NCI-H345 treated with DMSO at 0.1 percent for 48 hours (cell line): Measurements from ENCODE around the gene TMEM44.
A peak's percentile ranks its signal among the peaks of the same experiment; 100 is the strongest.

Source experiments
- DNase-seq: peaks from one replicate; lab custom pipeline; 2025; ENCODE audit not compliant: unreplicated experiment; lab: John Stamatoyannopoulos, UW

Gene TMEM44

GRCh38 chr3:194582196-194582905 is 50.9 kb downstream of the TMEM44 start:
- DNase-seq = no peak

DNA sequence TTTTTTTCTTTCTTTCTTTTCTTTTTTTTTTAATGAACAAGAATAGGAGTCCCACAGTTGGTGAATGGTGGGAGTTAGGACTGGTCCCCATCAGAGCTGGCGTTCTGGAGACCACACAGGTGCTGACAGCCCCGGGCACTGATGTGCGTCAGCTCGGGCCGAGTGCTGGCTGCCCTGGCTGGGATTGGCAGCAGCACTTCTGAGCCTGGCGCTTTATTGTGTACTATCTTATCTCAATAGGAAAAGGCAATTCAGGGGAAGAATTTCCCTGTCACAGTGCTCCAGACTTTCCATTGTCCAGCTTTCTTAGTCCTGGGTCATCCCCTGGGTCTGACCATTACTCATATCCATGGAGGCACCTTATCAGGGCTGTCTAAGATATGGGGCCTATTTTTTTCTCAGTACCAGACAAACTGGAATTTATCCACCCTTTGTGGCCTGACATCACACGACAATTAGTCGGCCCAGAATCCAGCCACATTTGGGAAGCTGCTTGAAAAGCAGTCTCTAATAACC is 54.1 kb downstream of the TMEM44 start:
- no peak for DNase-seq

DNA sequence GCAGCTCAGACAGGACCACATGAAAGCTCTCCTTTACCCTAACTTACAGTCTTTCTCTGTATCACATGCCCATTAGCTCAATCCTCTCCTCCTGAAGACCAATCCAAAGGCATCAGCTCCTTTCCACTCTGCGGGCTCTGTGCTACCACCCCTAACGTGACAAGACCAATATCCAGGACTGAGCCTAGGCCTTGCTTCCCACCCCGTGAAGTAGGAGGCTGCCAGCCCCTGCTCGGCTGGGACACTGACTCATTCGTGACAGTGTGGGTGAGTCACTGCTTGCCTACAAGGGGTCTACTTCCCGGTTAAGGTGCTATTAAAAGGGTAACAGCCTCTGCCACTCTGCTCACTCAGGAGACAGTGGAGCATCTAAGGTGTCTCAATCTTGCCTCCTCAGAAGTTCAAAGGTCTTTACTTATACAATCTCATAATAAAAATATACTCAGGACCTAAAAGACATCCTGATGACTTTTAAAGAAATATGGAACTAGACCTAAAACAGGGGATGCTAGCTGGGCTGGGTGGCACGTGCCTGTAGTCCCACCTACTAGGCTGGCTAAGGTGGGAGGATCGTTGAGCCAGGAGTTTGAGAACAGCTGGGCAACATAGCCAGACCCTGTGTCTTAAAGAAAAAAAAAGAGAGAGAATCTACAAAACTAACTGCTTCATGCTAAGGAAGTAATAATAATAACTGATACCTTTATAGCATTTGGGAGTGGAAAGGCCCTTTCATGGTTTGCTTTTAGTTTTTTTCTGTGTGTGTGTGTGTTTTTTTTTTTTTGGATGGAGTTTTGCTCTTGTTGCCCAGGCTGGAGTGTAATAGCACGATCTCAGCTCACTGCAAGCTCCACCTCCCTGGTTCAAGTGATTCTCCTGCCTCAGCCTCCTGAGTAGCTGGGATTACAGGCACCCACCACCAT is 55.0 kb downstream of the TMEM44 start:
- no peak for DNase-seq

DNA sequence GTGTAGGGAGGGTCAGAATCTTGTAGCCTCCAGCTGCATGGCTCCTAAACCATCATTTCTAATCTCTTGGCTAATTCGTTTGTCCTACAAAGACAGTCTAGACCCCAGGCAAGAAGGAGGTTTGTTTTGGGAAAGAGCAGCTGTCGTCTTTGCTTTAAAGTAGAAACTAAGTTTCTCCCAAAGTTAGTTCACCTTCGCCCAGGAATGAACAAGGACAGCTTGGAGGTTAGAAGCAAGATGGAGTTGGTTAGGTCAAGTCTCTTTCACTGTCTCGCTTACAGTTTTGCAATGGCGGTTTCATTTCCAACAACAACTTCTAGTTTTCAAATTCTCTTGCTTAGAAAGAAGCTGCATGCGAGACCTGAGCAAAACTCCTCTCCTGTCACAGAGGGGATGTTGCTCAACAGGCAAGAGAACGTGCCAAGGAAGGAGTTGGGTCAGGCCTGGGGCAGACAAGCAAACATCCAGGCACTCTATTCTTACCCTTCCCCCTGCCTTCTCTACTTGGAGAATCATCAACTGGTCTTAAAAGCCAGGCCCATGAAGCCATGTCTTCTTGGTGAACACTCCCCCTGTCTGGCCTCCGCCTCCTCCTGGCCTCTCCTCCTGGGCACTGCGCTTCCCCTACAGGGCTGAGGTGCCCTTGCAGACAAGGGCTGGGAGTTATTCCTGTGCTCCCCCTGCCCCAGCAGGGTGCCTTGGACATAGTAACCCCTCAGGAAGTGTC is 57.6 kb downstream of the TMEM44 start:
- DNase-seq = no peak

DNA sequence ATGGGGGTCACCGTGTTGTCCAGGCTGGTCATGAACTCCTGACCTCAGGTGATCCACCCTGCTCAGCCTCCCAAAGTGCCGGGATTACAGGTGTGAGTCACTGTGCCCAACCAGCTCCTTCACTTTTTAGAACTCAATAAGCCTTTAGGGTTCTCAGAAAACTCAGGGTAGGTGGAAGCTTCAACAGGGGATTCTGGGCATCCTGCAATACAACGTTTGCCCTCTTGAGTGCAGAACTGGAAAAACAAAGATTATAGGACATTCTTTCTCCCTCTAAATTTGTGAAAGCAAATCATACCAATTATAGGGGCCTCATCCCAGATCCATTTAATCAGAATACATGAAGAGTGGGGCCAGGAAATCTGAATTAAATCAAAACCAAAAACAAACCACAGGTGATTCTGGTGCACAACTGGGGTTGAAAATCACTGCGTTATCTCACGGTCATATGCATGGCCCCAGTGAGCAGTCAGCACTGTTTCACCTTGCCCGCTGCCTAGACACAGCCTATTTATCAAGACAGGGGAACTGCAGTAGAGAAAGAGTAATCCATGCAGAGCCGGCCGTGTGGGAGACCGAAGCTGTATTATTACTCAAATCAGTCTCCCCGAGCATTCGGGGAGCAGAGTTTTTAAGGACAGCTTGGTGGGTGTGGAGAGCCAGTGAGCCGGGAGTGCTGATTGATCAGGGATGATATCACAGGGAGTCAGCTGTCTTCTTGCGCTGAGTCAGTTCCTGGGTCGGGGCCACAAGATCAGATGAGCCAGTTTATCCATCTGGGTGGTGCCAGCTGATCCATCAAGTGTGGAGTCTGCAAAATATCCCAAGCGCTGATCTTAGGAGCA is 58.4 kb downstream of the TMEM44 start:
- DNase-seq = no peak

- peak; percentile 5 for DNase-seq
Observed at GRCh38 chr3:194573680-194574437, 59.4 kb downstream of the TMEM44 start.

DNA sequence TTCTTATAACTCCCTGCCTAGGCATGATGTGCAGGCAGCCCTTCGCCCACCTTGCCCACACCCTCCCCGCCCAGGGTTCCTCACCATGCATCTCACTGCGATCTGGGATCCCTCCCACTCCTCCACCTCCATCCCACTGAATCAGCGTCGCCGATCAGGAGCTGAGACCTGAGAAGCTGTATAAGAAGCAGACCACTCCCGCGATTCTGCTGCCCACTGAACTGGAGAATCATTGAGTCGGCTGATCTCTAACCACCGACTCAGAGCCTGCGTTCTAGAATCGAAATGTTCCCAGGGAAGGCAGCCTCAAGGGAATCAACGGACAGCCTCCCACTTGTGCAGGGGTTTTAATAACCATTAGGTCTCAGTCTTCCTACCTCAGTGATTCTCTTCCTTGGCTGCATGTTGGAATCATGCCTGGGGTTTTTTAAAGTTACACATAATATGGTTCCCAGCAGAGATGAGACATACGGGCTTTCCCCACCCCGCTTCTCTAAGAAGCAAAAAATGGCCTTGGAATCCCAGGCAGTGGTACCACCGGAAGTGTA is 60.2 kb downstream of the TMEM44 start:
- no peak for DNase-seq

- DNase-seq = no peak
Observed at GRCh38 chr3:194572143-194572789, 61.0 kb downstream of the TMEM44 start.

- DNase-seq = no peak
Observed at GRCh38 chr3:194571491-194572142, 61.6 kb downstream of the TMEM44 start.

DNA sequence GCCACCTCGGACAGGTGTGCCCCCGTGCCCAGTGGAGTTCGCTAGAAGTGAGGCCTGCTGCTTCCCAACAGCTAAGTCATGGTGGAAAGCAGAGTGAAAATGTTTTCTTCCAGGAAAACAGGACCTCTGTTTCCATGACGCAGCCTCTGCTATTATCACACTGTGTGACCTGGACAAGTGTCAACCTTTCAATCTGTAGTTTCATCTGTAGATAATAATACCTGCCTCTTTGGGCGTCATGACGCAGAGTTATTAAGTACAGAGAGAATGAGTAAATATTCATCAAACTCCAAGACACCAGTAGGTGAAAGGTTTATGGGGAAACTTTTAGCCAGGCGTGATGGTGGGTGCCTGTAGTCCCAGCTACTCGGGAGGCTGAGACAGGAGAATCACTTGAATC is 62.3 kb downstream of the TMEM44 start:
- no peak for DNase-seq

- DNase-seq = no peak
Observed at GRCh38 chr3:194570235-194570634, 63.0 kb downstream of the TMEM44 start.

GRCh38 chr3:194569252-194569651 is 64.0 kb downstream of the TMEM44 start:
- no peak for DNase-seq

DNA sequence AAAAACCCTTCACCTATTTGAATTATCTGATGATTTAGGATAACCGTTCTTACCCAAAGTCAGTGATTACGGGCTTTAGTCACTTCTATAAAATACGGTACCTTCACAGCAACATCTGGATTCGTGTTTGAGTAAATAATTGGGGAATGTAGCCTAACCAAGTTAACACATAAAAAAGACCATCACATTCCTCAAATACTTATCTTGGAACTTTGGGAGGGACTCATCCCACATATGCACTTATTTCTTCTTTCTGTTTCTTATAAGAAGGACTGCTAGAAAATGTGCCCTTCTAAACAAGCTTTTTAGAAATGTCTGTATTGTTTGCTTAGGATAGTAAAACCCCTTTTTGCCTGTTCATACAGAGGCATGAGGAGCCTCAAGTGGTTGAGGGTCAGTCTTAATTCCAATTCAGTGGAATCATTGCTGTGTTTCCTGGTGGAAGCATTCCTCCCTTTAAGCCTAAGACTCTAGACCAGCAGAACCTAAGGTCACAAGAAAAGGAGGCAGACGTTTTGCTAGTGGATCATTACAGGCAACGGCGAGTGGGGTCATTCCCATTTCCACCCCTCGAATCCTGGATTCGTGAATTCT is 67.5 kb downstream of the TMEM44 start:
- DNase-seq = no peak

DNA sequence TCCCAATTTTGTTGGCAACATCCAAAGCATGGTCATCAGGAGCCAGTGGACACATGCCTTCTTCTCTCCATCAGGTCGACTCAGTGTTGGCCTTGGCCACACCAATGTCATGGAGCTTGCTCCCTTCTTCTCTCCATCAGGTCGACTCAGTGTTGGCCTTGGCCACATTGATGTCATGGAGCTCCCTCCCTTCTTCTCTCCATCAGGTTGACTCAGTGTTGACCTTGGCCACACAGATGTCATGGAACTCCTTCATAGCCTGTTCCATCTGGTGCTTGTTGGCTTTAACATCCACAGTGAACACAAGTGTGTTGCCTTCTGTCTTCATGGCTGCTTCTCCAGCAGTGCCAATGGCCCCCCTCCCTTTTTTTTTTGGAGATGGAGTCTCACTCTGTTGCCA is 70.2 kb downstream of the TMEM44 start:
- no peak for DNase-seq

DNA sequence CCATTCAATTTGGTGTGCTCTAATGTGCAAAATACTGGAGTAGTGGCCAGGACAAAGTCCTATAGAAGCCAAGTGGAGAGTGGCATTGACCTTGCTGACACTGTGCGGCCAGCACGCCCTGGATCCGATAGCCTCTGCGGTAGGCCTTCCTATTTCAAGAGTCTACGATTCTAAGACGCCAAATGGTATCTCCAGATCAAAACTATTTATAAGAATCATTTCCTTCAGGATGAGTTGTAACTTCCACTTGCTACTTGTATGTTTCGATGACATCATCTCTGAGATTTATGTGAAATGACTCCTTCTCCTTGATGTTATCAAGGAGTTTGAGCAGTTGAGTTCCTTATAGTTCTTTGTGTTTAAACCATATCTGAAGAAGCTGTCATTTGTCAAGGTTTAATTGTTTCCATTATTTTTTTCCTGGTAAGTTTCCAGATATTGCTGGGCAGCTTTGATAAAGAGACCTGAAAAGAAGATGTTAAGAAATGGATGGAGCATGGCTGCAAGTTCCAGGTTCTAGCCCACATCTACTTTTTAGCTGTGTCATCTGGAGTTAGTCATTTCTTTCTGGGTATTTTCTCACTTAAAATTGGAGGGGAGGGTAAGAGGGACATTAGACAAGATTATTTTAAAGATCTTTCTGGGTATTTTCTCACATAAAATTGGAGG is 71.8 kb downstream of the TMEM44 start:
- no peak for DNase-seq

GRCh38 chr3:194560047-194560446 is 73.2 kb downstream of the TMEM44 start:
- DNase-seq = no peak

- DNase-seq = no peak
Observed at GRCh38 chr3:194559530-194559929, 73.7 kb downstream of the TMEM44 start.
